Erythroblast (primary cell): ENCODE data around the gene JAK3.

Experiments used
- GATA1 ChIP-seq: IDR thresholded peaks from 2 replicates; pipeline ENCODE4 v1.6.1; 2011; ENCODE audit warnings: low read depth, mild to moderate bottlenecking, control low read depth, low read length, moderate library complexity
- POLR2A ChIP-seq: IDR thresholded peaks from 2 replicates; pipeline ENCODE4 v1.6.1; 2011; ENCODE audit warnings: mild to moderate bottlenecking, low read length

DNA sequence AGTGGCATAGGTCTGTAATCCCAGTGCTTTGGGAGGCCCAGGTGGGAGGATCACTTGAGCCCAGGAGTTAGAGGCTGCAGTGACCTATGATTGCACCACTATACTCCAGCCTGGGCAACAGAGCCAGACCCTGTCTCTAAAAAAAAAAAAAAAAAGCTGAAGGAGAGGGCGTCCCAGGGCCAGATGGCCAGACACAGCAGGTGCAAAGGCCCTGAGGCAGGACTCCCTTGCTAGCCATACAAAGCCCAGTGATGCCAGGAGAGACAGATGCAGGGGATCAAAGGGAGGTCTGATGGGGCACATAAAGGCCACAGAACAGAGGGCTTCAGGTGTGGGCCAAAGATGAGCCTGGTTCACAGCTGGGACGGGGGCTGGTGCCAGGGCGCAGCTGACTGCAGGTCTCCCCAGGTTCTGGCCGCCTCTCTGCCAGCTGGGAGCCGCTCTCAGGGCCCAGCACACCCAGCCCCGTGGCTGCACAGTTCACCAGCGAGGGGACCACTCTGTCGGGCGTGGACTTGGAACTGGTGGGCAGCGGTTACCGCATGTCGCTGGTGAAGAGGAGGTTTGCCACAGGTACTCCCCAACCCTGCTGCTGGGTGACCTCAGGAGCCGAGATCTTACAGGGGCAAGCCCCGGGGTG, 60.4 kb downstream of the JAK3 start:
- TF ChIP-seq GATA1 (no peak), POLR2A (no peak)
